GM12891 (cell line): ENCODE data around the gene TMEM203.
A peak's percentile ranks its signal among the peaks of the same experiment; 100 is the strongest.

Experiments used
- DNase-seq: peaks from one replicate; pipeline ENCODE4 v3.0.0; 2011; ENCODE audit warnings: low spot score; ENCODE audit not compliant: insufficient read length
- FAIRE-seq: peaks from 2 replicates; lab custom pipeline; 2011; peaks lifted over from hg19 to GRCh38; lab: Jason Lieb, UNC
- PAX5 ChIP-seq: IDR thresholded peaks from 2 replicates; pipeline ENCODE4 v1.6.1; 2011; ENCODE audit warnings: low read length, moderate library complexity, mild to moderate bottlenecking; ENCODE audit not compliant: insufficient read depth, severe bottlenecking
- POLR2A ChIP-seq: IDR thresholded peaks from 2 replicates; pipeline ENCODE4 v1.6.1; 2011; ENCODE audit warnings: low read depth, low read length, control low read depth
- POLR2AphosphoS5 ChIP-seq: IDR thresholded peaks from 2 replicates; pipeline ENCODE4 v1.6.1; 2011; ENCODE audit warnings: low read depth, low read length, control low read depth
- POU2F2 ChIP-seq: IDR thresholded peaks from 2 replicates; pipeline ENCODE4 v1.6.1; 2011; ENCODE audit warnings: low read depth, mild to moderate bottlenecking, control low read depth, low read length, moderate library complexity
- SPI1 ChIP-seq: IDR thresholded peaks from 2 replicates; pipeline ENCODE4 v1.6.1; 2011; ENCODE audit warnings: low read depth, low read length, control low read depth
- TAF1 ChIP-seq: IDR thresholded peaks from 2 replicates; pipeline ENCODE4 v1.6.1; 2011; ENCODE audit warnings: low read depth, low read length, control low read depth

The TMEM203 gene

DNA sequence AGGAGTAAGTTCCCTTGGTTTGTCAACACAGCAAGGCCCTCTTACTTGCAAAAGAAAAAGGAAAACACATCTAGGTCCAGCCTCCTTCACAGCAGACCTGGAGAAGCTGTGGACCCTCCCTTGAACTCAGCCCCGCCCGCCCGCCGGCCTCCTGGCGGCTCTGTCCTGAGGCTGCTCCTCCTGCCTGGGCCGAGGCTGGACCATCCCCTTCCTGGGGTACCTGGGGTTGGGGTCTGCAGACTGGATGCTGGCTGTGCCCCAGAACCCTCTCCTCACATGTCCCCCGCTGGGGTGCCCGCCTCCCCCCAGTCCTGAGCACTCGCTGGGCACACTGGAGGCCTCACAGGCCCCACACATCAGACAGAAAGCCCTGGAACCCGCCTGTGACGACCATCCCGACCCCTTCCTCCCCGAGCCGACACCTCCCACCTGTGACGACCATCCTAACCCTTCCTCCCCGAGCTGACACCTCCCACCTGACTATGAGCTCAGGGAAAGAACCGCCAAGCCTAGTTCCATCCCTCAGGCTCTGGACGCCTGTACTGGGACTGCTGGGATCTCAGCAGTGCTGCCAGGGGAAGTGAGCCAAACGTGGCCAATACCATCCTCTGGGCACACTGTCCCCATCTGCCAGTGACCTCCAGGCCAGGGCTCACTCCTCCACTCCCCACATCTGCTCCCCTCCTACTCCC is 26.4 kb downstream of the TMEM203 start:
- FAIRE-seq: no peak
- DNase-seq: no peak
- TF ChIP-seq PAX5: no peak
- no peak for TF ChIP-seq POLR2AphosphoS5
- TF ChIP-seq POU2F2: no peak
- TF ChIP-seq POLR2A: no peak
- TF ChIP-seq SPI1: no peak
- no peak for TF ChIP-seq TAF1

DNA sequence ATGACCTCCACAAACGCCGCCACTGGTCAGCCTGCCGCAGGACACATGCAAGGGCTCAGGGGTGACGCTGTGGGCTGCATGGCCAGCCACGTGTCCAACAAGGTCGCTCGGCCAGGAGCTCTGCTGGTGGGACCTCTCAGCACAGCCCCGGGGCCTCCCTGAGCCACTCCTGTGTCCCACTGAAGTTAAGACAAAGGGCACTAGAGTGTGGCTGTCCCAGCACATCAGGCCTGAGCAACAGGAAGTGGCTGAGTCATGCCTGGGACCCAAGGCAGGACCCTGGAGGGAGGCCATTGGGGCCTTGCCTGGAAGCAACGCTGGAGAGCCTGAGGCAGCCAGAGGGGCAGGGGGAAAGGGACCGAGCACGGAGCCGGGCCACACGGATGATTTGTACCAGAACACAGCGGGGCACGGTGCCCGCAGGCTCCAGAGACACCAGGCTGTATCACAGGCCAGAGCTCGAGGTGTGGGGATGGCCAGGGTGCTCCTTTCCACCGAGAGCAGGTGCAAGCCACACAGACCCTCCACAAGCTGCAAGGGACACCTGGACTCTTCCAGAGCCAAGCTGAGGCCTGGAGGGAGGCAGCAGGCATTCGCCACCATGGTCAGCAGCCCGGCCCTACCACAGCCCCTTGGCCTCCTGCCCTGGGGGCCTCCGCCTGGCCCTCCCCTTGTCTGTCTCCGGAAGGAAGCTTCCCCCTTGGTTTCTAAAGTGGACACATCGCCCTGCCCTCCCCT is 27.1 kb downstream of the TMEM203 start:
- TF ChIP-seq TAF1 (no peak), PAX5 (no peak), POLR2AphosphoS5 (no peak), POU2F2 (no peak), SPI1 (no peak), POLR2A (no peak)
- FAIRE-seq (no peak), DNase-seq (no peak)

DNA sequence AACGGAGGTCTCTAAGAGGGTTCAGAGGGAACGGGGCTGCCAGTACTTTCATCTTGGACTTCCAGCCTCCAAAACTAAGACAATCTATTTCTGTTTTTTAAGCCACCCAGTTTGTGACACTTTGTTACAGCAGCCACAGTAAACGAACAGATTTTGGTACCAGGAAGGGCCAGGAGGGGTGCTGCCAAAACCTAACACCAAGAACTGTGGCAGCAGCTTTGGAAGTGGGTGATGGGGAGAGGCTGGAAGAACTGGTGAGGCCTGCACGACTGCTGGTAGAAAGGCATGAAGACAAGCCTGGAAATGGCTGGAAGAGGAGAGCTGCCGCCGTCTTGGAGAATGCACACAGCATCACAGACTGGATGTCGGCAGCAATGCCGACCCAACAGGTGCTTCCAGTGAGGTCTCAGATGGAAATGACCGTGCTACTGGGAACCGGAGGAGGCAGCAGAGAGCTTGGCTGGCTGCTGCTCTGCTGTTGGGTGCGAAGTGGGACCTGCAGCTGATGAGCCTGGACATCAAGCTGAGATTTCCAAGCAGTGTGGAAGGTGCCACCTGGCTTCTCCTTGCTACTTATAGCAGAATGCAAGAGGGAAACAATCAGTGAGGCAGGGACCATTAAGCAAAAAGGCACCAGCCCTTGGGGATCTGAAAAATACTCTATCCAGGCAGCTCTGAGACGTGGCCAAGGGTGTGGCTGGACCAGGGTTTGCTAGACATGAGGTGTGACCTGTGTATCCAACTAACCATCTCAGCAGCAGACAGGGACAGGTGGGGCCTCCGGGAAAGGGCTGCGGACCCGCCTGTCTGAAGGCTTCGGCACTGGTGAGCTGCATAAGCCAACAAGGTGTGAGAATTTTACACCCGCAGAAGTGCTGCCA is 28.9 kb downstream of the TMEM203 start:
- peak; percentile 87 for FAIRE-seq
- DNase-seq: peak; percentile 89
- TF ChIP-seq TAF1 (no peak), SPI1 (no peak), POLR2AphosphoS5 (no peak), POLR2A (no peak), PAX5 (no peak), POU2F2 (no peak)

DNA sequence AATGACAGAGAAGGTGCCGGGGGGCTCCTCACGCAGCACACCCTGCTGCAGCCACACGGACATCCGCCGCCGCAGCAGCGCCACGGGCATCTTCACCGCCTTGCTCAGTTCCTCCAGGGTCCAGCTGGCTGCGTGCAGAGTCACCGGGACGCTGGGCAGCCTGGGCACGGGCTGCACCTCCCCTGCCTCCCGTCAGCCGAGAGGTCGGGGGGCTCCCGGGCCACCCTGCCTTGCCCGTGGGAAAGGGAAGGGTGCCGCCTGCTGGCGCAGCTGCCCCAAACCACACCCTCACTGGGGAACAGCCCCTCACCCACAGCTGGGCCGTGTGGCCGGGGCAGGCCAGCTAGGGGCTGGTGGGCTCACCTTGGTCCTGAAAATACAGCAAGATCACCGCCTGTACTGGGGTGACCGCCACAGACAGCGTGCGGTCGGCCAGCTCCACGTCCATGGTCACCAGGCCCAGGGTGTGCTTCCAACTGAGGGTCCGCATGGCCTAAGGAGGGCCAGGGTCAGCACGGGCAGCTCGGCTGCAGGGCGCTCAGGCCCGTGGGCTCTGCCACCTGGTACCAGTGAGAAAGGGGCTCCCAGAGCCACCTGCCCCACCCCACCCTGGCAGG is 30.0 kb downstream of the TMEM203 start:
- DNase-seq (no peak), FAIRE-seq (no peak)
- 0 out of 2 replicates have a peak, but pooled peaks have one; percentile 12 for TF ChIP-seq POLR2A
- TF ChIP-seq POU2F2: no peak

DNA sequence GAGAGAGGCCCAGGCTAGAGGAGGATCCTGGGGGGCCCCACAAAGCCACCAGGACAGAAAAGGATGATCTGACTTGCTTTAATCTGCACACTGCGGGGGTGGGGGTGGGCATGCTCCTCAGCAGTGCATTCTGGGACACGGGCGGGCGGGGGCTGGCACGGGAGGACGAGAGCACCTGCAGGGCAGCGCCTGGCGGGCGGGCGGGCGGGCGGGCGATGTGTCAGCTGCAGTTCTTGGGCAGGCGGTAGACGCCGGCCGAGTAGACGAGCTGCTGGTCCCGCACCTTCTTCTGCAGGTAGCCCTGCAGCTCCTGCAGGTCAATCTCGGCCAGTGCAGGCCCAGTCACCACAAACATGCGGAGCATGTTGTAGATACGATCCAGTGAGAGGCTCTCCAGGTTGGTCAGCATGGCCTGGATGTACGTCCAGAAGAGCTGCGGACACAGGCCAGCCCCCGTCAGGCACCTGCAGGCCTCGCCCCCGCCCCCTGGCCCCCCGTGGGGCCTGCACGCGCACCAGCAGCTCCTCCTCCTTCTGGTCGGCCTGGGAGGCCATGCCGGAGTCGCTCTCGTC is 30.6 kb downstream of the TMEM203 start:
- no peak for FAIRE-seq

DNA sequence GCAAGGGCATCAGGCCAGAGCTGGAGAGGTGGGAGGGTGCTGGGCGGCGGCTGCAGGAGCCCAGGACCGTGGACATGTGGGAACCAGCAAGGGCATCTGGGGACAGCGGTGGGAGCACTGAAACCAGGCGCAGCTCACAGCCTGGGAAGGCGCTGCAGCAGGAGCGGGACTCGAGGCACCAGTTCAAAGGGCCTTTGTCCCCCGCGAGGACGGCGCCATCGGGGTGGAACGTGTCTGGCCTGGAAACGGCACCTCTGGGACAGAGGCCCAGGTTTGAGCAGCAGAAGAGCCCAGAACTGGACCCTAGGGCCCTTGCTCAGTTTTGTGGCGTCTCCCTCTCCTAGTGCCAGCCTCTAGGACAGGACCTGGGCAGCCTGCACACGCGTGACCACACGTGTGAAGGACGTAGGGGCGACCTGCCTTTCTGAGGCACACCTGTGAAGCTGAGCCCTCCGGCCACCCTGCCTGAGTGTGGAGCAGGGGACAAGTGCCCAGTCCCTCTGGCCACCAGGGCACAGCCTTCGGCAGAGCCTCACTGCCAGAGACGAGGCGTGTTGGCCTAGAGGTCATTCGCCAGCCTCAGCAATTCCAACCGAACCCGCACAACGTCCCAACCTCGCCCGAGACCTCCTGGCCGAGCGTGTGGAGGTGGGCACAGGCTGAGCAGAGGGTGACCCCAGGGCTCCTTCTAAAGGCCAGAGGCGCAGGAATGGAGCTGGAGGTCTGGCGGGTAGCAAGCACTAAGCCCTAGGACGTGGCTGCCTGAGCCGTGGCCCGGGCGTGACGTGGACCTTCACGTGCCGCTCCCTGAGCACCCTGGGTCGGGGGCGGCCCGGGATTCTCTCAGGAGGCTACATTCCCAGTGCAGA is 31.4 kb downstream of the TMEM203 start:
- no peak for DNase-seq
- TF ChIP-seq TAF1: no peak
- TF ChIP-seq POLR2AphosphoS5: no peak
- no peak for TF ChIP-seq SPI1
- TF ChIP-seq PAX5: no peak
- no peak for TF ChIP-seq POU2F2
- no peak for FAIRE-seq

More for the DNA sequence above, 30.6 kb downstream of the TMEM203 start:
- no peak for DNase-seq
- TF ChIP-seq POLR2AphosphoS5 (no peak), TAF1 (no peak), PAX5 (no peak), POLR2A (no peak), POU2F2 (no peak), SPI1 (no peak)

DNA sequence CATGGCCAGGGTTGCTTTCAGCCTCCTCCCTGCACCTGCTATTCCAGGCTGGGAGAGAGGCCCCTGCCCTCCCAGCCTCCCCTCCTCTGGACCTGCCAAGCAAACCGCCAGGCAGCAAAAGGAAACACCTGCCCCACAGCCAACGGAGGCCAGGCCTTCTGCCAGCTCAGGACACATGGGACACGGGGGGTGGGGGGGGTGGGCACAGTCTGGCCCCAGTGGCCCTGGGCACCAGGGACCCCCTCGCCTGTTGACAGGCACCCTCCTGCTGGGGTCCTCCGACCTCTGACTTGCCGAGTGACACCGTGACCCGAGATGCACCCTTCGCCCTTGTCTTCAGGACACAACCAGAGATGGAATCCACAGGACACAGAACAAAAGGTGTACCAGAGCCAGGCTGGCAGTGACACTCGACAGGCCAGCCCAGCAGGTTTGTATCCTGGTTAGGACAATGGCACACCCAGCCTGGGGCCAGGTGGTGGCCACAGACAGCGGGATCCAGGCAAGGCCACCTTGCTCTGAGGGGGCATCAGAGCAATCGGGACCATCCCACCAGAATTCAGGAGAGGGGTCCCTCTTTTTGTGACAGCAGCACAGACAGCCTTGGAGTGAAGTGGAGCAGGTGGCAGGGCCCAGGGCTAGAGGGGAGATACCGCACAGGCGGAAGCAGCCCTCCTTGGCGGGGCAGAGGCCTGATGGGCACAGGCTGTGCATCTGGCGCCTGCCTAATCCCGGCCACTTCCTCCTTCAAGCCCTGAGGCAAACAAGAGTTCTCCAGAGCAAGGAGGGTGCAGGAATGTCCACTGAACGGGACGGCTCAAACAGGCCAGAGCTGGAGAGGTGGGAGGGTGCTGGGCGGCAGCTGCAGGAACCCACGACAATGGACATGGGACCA is 32.3 kb downstream of the TMEM203 start:
- DNase-seq (no peak), FAIRE-seq (peak; percentile 28)
- no peak for TF ChIP-seq PAX5
- TF ChIP-seq POLR2AphosphoS5: no peak

DNA sequence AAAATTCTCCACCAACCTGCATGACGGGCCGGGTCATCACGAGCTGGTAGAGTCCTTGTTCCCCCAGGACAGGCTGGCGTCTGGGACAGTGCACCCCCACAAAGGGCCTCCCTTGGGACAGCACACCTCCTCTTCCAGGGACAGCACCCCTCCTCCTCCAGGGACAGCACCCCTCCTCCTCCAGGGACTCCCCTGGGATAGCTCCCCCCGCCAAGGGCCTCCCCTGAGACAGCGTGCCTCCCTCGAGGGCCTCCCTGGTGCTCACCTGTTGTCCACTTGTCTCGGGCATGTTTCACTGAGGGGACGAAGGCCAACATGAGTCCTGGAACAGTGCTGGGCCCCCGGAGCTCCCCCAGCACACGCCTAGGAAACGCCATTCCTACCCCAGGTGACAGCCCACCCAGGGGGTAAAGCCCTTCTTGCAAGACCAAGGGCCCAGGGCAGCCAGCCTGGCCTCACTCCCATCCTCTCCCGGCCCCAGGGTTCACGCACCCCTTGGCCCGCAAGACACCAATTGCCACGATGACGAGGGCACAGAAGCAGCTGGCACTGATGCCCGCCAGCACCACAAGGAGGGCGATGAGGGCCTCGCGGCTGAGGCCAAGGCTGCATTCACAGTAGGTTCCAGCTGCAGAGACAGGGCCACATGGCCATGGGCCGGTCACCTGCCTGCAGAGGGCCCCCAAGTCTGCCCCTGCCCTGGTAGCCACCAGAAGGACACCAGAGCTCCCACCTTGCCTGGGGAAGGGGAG is 34.1 kb downstream of the TMEM203 start:
- TF ChIP-seq POLR2A: no peak
- TF ChIP-seq POLR2AphosphoS5: no peak
- no peak for TF ChIP-seq PAX5
- no peak for TF ChIP-seq POU2F2
- TF ChIP-seq TAF1: no peak
- no peak for DNase-seq
- FAIRE-seq: no peak
